ENCODE measurements around the gene ZNF362. TPM values are rescaled to one million over a fixed set of nuclear protein-coding genes. Genes with fewer than 3 reads are reported as not detected.
"Not testable (repeated sequence)": the region's sequence is repeated elsewhere in the genome, so short reads cannot be mapped to it uniquely, and the experiment has no call there.

ZNF362 gene
- total and polyA plus RNA-seq, 2 experiments from 2014 or later = 22.5 to 55.0 TPM

DNA sequence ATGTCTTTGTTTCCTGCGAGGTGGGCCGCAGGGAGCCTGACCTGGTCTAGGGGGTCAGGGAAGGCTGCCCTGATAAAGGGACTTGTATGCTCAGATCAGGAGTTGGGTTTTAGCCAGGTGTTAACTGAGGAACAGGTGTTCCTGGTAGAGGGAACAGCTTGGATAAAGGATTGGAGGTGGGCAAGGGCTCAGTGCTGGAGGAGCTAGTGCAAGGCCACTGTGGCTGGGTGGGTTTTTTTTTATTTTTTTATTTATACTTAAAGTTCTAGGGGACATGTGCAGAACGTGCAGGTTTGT, 33.5 kb downstream of the ZNF362 start:
- TF ChIP-seq EZH2phosphoT487 (IDR thresholded peaks at IDR 0.05; ENCODE audit: low read depth, severe bottlenecking, unreplicated experiment) = no peak
- TF ChIP-seq EZH2 (IDR thresholded peaks at IDR 0.05; ENCODE audit: borderline replicate concordance) = no peak
- no peak for TF ChIP-seq CTCF (IDR thresholded peaks at IDR 0.05; ENCODE audit: poor library complexity)
- no peak overlapping the region for H3K27ac ChIP-seq
- no peaks in the 10 kb centered on the region for H4K20me1 ChIP-seq (ENCODE audit: insufficient read depth, poor library complexity, severe bottlenecking)
- H3K4me3 ChIP-seq = no peak overlapping the region
- H3K4me1 ChIP-seq (ENCODE audit: insufficient read depth) = no peaks in the 10 kb centered on the region
- H3K27me3 ChIP-seq = no peaks in the 10 kb centered on the region
- no peaks in the 10 kb centered on the region for H3K9me3 ChIP-seq (ENCODE audit: low read depth)
- H3K79me2 ChIP-seq = peaks cover 5% of the 10 kb centered on the region
- no peak overlapping the region for H2AFZ ChIP-seq
- 98% methylated on average over 3 of the region's 3 CpGs for WGBS (ENCODE audit: low lambda C conversion rate, missing lambda C conversion rate)
- no peak overlapping the region for H3K4me2 ChIP-seq
- no peaks in the 10 kb centered on the region for H3K9me2 ChIP-seq (replicated peaks; ENCODE audit: insufficient read depth)
- DNase-seq (ENCODE audit: low spot score) = no peak
- H3K36me3 ChIP-seq (replicated peaks; ENCODE audit: insufficient read depth, low read depth) = no peaks in the 10 kb centered on the region

- H3K4me1 ChIP-seq (ENCODE audit: insufficient read depth); DNase-seq (ENCODE audit: low spot score); H3K79me2 ChIP-seq; H3K36me3 ChIP-seq (replicated peaks; ENCODE audit: insufficient read depth, low read depth); H3K9me3 ChIP-seq (ENCODE audit: low read depth); H2AFZ ChIP-seq; H3K27ac ChIP-seq; H4K20me1 ChIP-seq (ENCODE audit: insufficient read depth, poor library complexity, severe bottlenecking); H3K27me3 ChIP-seq; H3K4me2 ChIP-seq; H3K4me3 ChIP-seq; H3K9me2 ChIP-seq (replicated peaks; ENCODE audit: insufficient read depth): not testable (repeated sequence)
- 100% methylated on average over 1 of the region's 2 CpGs for WGBS (ENCODE audit: low lambda C conversion rate, missing lambda C conversion rate)
Observed at GRCh38 chr1:33290615-33291014, 34.3 kb downstream of the ZNF362 start.

GRCh38 chr1:33292726-33293340, 36.5 kb downstream of the ZNF362 start:
- H2AFZ ChIP-seq = no peak overlapping the region
- H3K9me2 ChIP-seq (replicated peaks; ENCODE audit: insufficient read depth) = no peaks in the 10 kb centered on the region
- H3K36me3 ChIP-seq (replicated peaks; ENCODE audit: insufficient read depth, low read depth) = no peaks in the 10 kb centered on the region
- no peak for DNase-seq (ENCODE audit: low spot score)
- no peaks in the 10 kb centered on the region for H3K4me1 ChIP-seq (ENCODE audit: insufficient read depth)
- no peaks in the 10 kb centered on the region for H3K9me3 ChIP-seq (ENCODE audit: low read depth)
- no peaks in the 10 kb centered on the region for H3K27me3 ChIP-seq
- H3K79me2 ChIP-seq = peaks cover 6% of the 10 kb centered on the region
- no peak overlapping the region for H3K27ac ChIP-seq
- H3K4me3 ChIP-seq = no peak overlapping the region
- H3K4me2 ChIP-seq = no peak overlapping the region
- 82% methylated on average over 13 of the region's 13 CpGs for WGBS (ENCODE audit: low lambda C conversion rate, missing lambda C conversion rate)
- H4K20me1 ChIP-seq (ENCODE audit: insufficient read depth, poor library complexity, severe bottlenecking) = no peaks in the 10 kb centered on the region
- TF ChIP-seq EZH2 (IDR thresholded peaks at IDR 0.05; ENCODE audit: borderline replicate concordance) (no peak), CTCF (IDR thresholded peaks at IDR 0.05; ENCODE audit: poor library complexity) (no peak)

GRCh38 chr1:33294071-33295010, 38.0 kb downstream of the ZNF362 start:
- Histone ChIP-seq H3K79me2 (peaks cover 6% of the 10 kb centered on the region), H2AFZ (no peak overlapping the region), H3K36me3 (replicated peaks; ENCODE audit: insufficient read depth, low read depth) (no peaks in the 10 kb centered on the region), H3K27ac (no peak overlapping the region), H3K4me3 (no peak overlapping the region), H4K20me1 (ENCODE audit: insufficient read depth, poor library complexity, severe bottlenecking) (no peaks in the 10 kb centered on the region), H3K9me2 (replicated peaks; ENCODE audit: insufficient read depth) (no peaks in the 10 kb centered on the region), H3K4me1 (ENCODE audit: insufficient read depth) (no peaks in the 10 kb centered on the region), H3K27me3 (no peaks in the 10 kb centered on the region), H3K9me3 (ENCODE audit: low read depth) (no peaks in the 10 kb centered on the region), H3K4me2 (no peak overlapping the region)
- TF ChIP-seq EZH2 (IDR thresholded peaks at IDR 0.05; ENCODE audit: borderline replicate concordance) (no peak), EZH2phosphoT487 (IDR thresholded peaks at IDR 0.05; ENCODE audit: low read depth, severe bottlenecking, unreplicated experiment) (no peak), CTCF (IDR thresholded peaks at IDR 0.05; ENCODE audit: poor library complexity) (no peak)
- 90% methylated on average over 11 of the region's 13 CpGs for WGBS (ENCODE audit: low lambda C conversion rate, missing lambda C conversion rate)
- no peak for DNase-seq (ENCODE audit: low spot score)

Data from hepatocyte (in vitro differentiated cells).